Esophagus squamous epithelium (tissue), 5 donors: ENCODE results near the gene PCDH9. TPM values are rescaled to one million over a fixed set of nuclear protein-coding genes. Genes with fewer than 3 reads are reported as not detected.

Source experiments
- DNase-seq: peaks from one replicate; lab custom pipeline; 2025; lab: John Stamatoyannopoulos, UW
- H3K27ac ChIP-seq, 4 donors: fragments of 200-600 bp; sonication (generic); one replicate each; pipeline ENCODE4 v1.5.1; 2016 to 2019; ENCODE audit warnings: mild to moderate bottlenecking in 1 of 4
- H3K27me3 ChIP-seq, 4 donors: fragments of 200-600 bp; sonication (generic); 1 replicate in 3 of 4; 2 replicates in 1 of 4; pipeline versions ENCODE4 v1.5.1 to v1.6.0; 2017 to 2021; ENCODE audit warnings: antibody characterized with exemption in 1 of 4
- H3K36me3 ChIP-seq, 3 donors: fragments of 200-600 bp; sonication (generic); one replicate each; pipeline ENCODE4 v1.5.1; 2016 to 2019
- H3K4me1 ChIP-seq, 3 donors: fragments of 200-600 bp; sonication (generic); one replicate each; pipeline ENCODE4 v1.5.1; 2017 to 2019
- H3K4me3 ChIP-seq, 4 donors: fragments of 200-600 bp; sonication (generic); 1 replicate in 3 of 4; 2 replicates in 1 of 4; pipeline ENCODE4 v1.5.1; 2016 to 2019; ENCODE audit warnings: mild to moderate bottlenecking in 2 of 4, moderate library complexity in 1 of 4
- H3K9me3 ChIP-seq, 3 donors: fragments of 200-600 bp; sonication (generic); one replicate each; pipeline ENCODE4 v1.5.1; 2016 to 2019
- POLR2A ChIP-seq, 4 donors: fragments of 450-650 bp; IDR thresholded peaks; one replicate each; pipeline ENCODE4 v1.6.1; 2017; ENCODE audit warnings: antibody characterized with exemption in 4 of 4, mild to moderate bottlenecking in 4 of 4, moderate library complexity in 3 of 4
- WGBS, 2 donors: methylation state at CpG; one replicate each; pipeline ENCODE4 v1.1.5; 2018; 5-methylcytosine and 5-hydroxymethylcytosine counted together
- intact Hi-C: fragments of 100-400 bp; cut with DNase I; formaldehyde crosslinking; loops from one replicate; pipeline ENCODE4 v1.15.0; 2022
- total RNA-seq, 4 donors: library from RNA; depleted of rRNA; stranded (reverse); fragments of >200 nt; gene quantifications; one replicate each; pipeline ENCODE4 v1.1.0, GENCODE V29; 2016
- TF ChIP-seq, protein P1 (sequence below), 6 experiments: fragments of 450-650 bp in 4 of 6; fragments of 200-600 bp in 2 of 6; sonication (generic) in 2 of 6; IDR thresholded peaks; one replicate each; pipeline ENCODE4 v1.5.1; 2016 to 2019; ENCODE audit warnings: antibody characterized with exemption in 6 of 6, mild to moderate bottlenecking in 4 of 6, moderate library complexity in 4 of 6
- donor health status: DM: yes; HTN: yes; CAD: no.

The PCDH9 gene
- total RNA-seq, 4 donors from 2014 or later = 0.04 to 1.9 (median 0.45) TPM

- Histone ChIP-seq H3K4me3 (no peak overlapping the region), H3K4me1 (no peaks in the 10 kb centered on the region), H3K36me3 (no peaks in the 10 kb centered on the region), H3K9me3 (peaks cover 0 to 9% (median 0%) of the 10 kb centered on the region in 3 donors), H3K27ac (no peak overlapping the region), H3K27me3 (no peaks in the 10 kb centered on the region)
- 50 to 53% methylated on average over 2 of the region's 2 CpGs for WGBS, 2 donors
- no peak for DNase-seq
- TF ChIP-seq POLR2A (IDR thresholded peaks at IDR 0.05) = no peak
- TF ChIP-seq, protein P1, sequence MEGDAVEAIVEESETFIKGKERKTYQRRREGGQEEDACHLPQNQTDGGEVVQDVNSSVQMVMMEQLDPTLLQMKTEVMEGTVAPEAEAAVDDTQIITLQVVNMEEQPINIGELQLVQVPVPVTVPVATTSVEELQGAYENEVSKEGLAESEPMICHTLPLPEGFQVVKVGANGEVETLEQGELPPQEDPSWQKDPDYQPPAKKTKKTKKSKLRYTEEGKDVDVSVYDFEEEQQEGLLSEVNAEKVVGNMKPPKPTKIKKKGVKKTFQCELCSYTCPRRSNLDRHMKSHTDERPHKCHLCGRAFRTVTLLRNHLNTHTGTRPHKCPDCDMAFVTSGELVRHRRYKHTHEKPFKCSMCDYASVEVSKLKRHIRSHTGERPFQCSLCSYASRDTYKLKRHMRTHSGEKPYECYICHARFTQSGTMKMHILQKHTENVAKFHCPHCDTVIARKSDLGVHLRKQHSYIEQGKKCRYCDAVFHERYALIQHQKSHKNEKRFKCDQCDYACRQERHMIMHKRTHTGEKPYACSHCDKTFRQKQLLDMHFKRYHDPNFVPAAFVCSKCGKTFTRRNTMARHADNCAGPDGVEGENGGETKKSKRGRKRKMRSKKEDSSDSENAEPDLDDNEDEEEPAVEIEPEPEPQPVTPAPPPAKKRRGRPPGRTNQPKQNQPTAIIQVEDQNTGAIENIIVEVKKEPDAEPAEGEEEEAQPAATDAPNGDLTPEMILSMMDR (IDR thresholded peaks at IDR 0.05) = no peak
- intact Hi-C loops = no loop called here
These were observed 814.7 kb downstream of the PCDH9 start for GRCh38 chr13:66415444-66415843.

DNA sequence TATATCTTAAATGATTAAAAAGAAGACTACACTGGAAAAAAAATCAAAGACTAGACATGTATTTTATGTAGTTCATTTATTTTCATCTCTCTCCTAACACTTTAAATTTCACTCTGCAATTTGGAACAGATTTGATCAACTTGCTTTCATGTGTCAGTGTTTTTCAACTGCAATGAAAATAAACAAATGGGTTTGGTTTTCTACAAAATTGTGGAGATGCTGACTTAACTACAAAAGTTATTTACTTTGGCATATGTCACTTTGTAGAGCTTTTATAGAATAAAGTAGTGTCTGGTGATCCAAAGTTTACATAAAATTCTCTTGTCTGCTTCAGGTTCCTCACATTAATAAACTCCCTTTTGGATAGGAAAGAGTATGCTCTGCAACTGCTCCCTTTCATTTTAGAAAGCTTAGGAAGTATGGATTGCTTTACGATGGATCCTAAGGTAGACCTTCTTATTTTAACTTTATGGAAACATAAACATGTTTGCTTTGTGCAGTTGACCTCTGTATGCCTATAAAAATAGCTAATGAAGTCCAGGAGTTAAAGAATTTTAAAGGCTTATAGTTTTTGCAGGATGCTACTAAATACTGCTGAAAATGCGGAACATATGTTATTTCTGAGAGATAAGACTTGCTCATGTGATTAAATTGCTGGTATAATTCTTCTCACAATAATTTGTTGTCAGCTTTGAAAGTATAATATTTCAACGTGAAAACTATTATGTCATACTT lies 815.9 kb downstream of the PCDH9 start:
- no peak for DNase-seq
- intact Hi-C loops = no loop called here
- no peaks in the 10 kb centered on the region for H3K9me3 ChIP-seq
- H3K4me3 ChIP-seq = no peak overlapping the region
- H3K36me3 ChIP-seq = no peaks in the 10 kb centered on the region
- no peak overlapping the region for H3K27ac ChIP-seq
- no peaks in the 10 kb centered on the region for H3K27me3 ChIP-seq
- no peaks in the 10 kb centered on the region for H3K4me1 ChIP-seq
- no peak for TF ChIP-seq POLR2A (IDR thresholded peaks at IDR 0.05)
- TF ChIP-seq, protein P1 (IDR thresholded peaks at IDR 0.05) = no peak
- 65 to 67% methylated on average over 3 of the region's 3 CpGs for WGBS, 2 donors

- Histone ChIP-seq H3K36me3 (no peaks in the 10 kb centered on the region), H3K4me1 (no peaks in the 10 kb centered on the region), H3K9me3 (no peaks in the 10 kb centered on the region), H3K4me3 (no peak overlapping the region), H3K27me3 (no peaks in the 10 kb centered on the region), H3K27ac (no peak overlapping the region)
- intact Hi-C loops = no loop called here
- no peak for DNase-seq
- 56 to 57% methylated on average over 1 of the region's 1 CpG for WGBS, 2 donors
- TF ChIP-seq, protein P1 (IDR thresholded peaks at IDR 0.05) = no peak
- TF ChIP-seq POLR2A (IDR thresholded peaks at IDR 0.05) = no peak
These were observed 819.8 kb downstream of the PCDH9 start for GRCh38 chr13:66410314-66410713.

DNA sequence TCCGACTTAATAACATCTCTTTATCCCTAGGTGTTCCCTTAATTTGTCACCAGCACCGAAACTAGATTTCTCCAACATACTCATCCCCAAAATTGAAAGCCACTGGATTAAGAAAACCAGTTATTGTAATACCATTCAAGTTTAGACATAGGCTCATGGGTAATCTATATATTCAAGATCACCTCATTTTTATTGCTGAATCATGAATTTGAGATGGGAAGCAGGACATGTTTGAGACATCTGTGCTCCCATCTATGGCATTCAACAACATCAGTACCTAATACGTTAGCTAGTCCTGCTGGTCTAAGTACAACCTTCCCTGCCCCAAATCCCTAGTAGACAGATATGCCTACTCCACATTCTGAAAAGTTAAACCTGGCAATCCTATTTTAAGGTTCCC lies 820.6 kb downstream of the PCDH9 start:
- TF ChIP-seq, protein P1 (IDR thresholded peaks at IDR 0.05) = no peak
- TF ChIP-seq POLR2A (IDR thresholded peaks at IDR 0.05) = no peak
- no peak overlapping the region for H3K4me3 ChIP-seq
- H3K4me1 ChIP-seq = no peaks in the 10 kb centered on the region
- H3K27me3 ChIP-seq = no peaks in the 10 kb centered on the region
- intact Hi-C loops = no loop called here
- WGBS, 2 donors = 84 to 89% methylated on average over 3 of the region's 3 CpGs
- H3K27ac ChIP-seq = no peak overlapping the region
- H3K9me3 ChIP-seq = no peaks in the 10 kb centered on the region
- no peaks in the 10 kb centered on the region for H3K36me3 ChIP-seq
- no peak for DNase-seq

GRCh38 chr13:66407128-66407527 lies 823.0 kb downstream of the PCDH9 start:
- Histone ChIP-seq H3K4me1 (no peaks in the 10 kb centered on the region), H3K4me3 (no peak overlapping the region), H3K36me3 (no peaks in the 10 kb centered on the region), H3K9me3 (no peaks in the 10 kb centered on the region), H3K27me3 (no peaks in the 10 kb centered on the region), H3K27ac (no peak overlapping the region)
- intact Hi-C loops = no loop called here
- 51% methylated on average over 4 of the region's 4 CpGs for WGBS, 2 donors
- DNase-seq = no peak
- no peak for TF ChIP-seq POLR2A (IDR thresholded peaks at IDR 0.05)
